Breast epithelium (tissue), 4 donors: ENCODE measurements around the gene CSN3. TPM values are rescaled to one million over a fixed set of nuclear protein-coding genes. Genes with fewer than 3 reads are reported as not detected.
"Not testable (repeated sequence)": the region's sequence is repeated elsewhere in the genome, so short reads cannot be mapped to it uniquely, and the experiment has no call there.

Experiments used
- DNase-seq, 2 donors: peaks; one replicate each; pipeline ENCODE4 v3.0.0-alpha.2; 2019; ENCODE audit warnings: low spot score in 2 of 2
- H3K27ac ChIP-seq, 2 donors: fragments of 200-600 bp; sonication (generic) in 1 of 2; one replicate each; pipeline ENCODE4 v1.5.1; 2016 to 2019; ENCODE audit warnings: mild to moderate bottlenecking in 1 of 2
- H3K27me3 ChIP-seq, 2 donors: fragments of 200-600 bp; sonication (generic) in 1 of 2; one replicate each; pipeline versions ENCODE4 v1.5.1 to v1.6.0; 2017 to 2019; ENCODE audit warnings: control low read depth in 1 of 2, mild to moderate bottlenecking in 1 of 2
- H3K36me3 ChIP-seq: fragments of 200-600 bp; one replicate; pipeline ENCODE4 v1.5.1; 2019
- H3K4me1 ChIP-seq, 2 donors: fragments of 200-600 bp; sonication (generic); one replicate each; pipeline ENCODE4 v1.5.1; 2016 to 2019; ENCODE audit warnings: control low read depth in 1 of 2
- H3K4me3 ChIP-seq, 3 donors: fragments of 200-600 bp; sonication (generic); 1 replicate in 2 of 3; 2 replicates in 1 of 3; pipeline ENCODE4 v1.5.1; 2016 to 2019; ENCODE audit warnings: mild to moderate bottlenecking in 3 of 3, moderate library complexity in 2 of 3
- H3K9me3 ChIP-seq, 2 donors: fragments of 200-600 bp; sonication (generic) in 1 of 2; one replicate each; pipeline ENCODE4 v1.5.1; 2016 to 2019; ENCODE audit warnings: control low read depth in 1 of 2
- POLR2A ChIP-seq: fragments of 450-650 bp; IDR thresholded peaks from one replicate; pipeline ENCODE4 v1.6.1; 2016; ENCODE audit warnings: antibody characterized with exemption, mild to moderate bottlenecking, moderate library complexity
- POLR2AphosphoS5 ChIP-seq, 3 donors: sonication (generic); formaldehyde crosslinking; IDR thresholded peaks; one replicate each; pipeline ENCODE4 v1.6.1; 2017; ENCODE audit warnings: antibody characterized with exemption in 3 of 3
- intact Hi-C: fragments of 100-400 bp; cut with DNase I; formaldehyde crosslinking; loops from one replicate; pipeline ENCODE4 v1.15.1; 2023; ENCODE audit warnings: low total_unique reads
- total RNA-seq, 3 donors: library from RNA; depleted of rRNA; stranded (reverse); fragments of >200 nt; gene quantifications; one replicate each; pipeline ENCODE4 v1.1.0, GENCODE V29; 2016
- TF ChIP-seq, protein P1 (sequence below), 3 donors: fragments of 450-650 bp; IDR thresholded peaks; one replicate each; pipeline ENCODE4 v1.5.1; 2016 to 2017; ENCODE audit warnings: antibody characterized with exemption in 3 of 3, mild to moderate bottlenecking in 3 of 3, moderate library complexity in 3 of 3

Gene CSN3
- total RNA-seq, 3 donors from 2014 or later, result 0.66 to 4.1 TPM; not detected in 1

- H3K4me1 ChIP-seq, DNase-seq, H3K36me3 ChIP-seq, H3K27ac ChIP-seq, intact Hi-C loops, H3K4me3 ChIP-seq, H3K27me3 ChIP-seq, H3K9me3 ChIP-seq: not testable (repeated sequence)
These were observed 21.0 kb upstream of the CSN3 start for GRCh38 chr4:70221389-70221788.

DNA sequence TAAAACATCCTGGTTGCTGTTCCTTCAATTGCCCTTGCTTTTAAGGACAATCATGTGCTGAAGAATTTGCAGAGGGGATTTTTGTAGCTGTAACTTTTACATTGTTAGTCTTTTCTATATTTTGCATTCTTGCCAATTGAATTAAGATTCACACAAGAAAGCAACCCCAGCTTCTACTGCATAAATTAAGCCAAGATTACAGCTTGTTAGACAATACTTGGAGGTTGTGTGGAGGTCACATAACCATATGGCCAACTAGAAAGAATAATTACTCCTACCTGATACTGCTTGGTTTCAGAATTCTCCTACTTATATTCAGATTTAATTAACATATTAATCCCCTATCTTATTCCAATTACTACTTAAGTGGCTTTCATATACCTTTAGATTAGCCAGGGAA, 20.6 kb upstream of the CSN3 start:
- H3K9me3 ChIP-seq, H3K27ac ChIP-seq, DNase-seq, H3K27me3 ChIP-seq, H3K4me3 ChIP-seq, intact Hi-C loops, H3K36me3 ChIP-seq, H3K4me1 ChIP-seq: not testable (repeated sequence)

- intact Hi-C loops, result no loop called here
- no peak for DNase-seq
- TF ChIP-seq POLR2AphosphoS5 (IDR thresholded peaks at IDR 0.05) (no peak), POLR2A (no peak)
- TF ChIP-seq, protein P1, sequence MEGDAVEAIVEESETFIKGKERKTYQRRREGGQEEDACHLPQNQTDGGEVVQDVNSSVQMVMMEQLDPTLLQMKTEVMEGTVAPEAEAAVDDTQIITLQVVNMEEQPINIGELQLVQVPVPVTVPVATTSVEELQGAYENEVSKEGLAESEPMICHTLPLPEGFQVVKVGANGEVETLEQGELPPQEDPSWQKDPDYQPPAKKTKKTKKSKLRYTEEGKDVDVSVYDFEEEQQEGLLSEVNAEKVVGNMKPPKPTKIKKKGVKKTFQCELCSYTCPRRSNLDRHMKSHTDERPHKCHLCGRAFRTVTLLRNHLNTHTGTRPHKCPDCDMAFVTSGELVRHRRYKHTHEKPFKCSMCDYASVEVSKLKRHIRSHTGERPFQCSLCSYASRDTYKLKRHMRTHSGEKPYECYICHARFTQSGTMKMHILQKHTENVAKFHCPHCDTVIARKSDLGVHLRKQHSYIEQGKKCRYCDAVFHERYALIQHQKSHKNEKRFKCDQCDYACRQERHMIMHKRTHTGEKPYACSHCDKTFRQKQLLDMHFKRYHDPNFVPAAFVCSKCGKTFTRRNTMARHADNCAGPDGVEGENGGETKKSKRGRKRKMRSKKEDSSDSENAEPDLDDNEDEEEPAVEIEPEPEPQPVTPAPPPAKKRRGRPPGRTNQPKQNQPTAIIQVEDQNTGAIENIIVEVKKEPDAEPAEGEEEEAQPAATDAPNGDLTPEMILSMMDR (IDR thresholded peaks at IDR 0.05), result no peak
These were observed 16.6 kb upstream of the CSN3 start, which contains the start of gene FDCSP for GRCh38 chr4:70225824-70226223. Gene FDCSP, plus strand, starts transcription at chr4:70226124. Its CDS starts 5,071 bp downstream, at chr4:70231195.

DNA sequence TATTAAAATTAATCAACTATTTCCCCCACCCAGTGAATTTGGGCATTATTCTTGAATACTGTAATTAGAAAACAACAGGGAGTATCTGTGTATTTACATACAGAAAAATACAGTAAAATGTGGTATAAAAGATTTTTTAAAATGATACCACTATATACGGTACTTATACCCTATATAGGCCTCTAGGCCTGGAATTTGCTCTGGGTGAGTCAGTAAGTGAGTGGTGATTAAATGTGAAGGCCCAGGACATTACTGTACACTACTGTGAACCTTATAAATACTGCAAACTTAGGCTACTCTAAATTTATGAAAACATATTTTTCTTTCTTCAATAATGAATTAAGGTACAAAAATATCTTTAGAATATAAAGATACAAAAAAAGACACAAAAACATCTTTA, 6.3 kb upstream of the CSN3 start:
- no peaks in the 10 kb centered on the region for H3K27me3 ChIP-seq
- no peak overlapping the region for H3K4me3 ChIP-seq
- intact Hi-C loops, result no loop called here
- H3K4me1 ChIP-seq, result no peaks in the 10 kb centered on the region
- no peak for DNase-seq
- no peaks in the 10 kb centered on the region for H3K36me3 ChIP-seq
- no peaks in the 10 kb centered on the region for H3K9me3 ChIP-seq
- H3K27ac ChIP-seq, result no peak overlapping the region
- TF ChIP-seq POLR2AphosphoS5 (IDR thresholded peaks at IDR 0.05), result no peak
- TF ChIP-seq, protein P1 (IDR thresholded peaks at IDR 0.05), result no peak
- no peak for TF ChIP-seq POLR2A

More at GRCh38 chr4:70225824-70226223, 16.6 kb upstream of the CSN3 start, which contains the start of gene FDCSP:
- Histone ChIP-seq H3K27ac (no peak within 1 kb of the TSS), H3K27me3 (no peaks in the 10 kb centered on the region), H3K36me3 (no peaks in the 10 kb centered on the region), H3K4me1 (no peaks in the 10 kb centered on the region), H3K4me3 (no peak within 1 kb of the TSS), H3K9me3 (no peaks in the 10 kb centered on the region)

GRCh38 chr4:70239131-70239883, 3.1 kb upstream of the CSN3 start:
- H3K4me1 ChIP-seq, result no peaks in the 10 kb centered on the region
- no peak for TF ChIP-seq POLR2A
- no peak for TF ChIP-seq POLR2AphosphoS5 (IDR thresholded peaks at IDR 0.05)
- TF ChIP-seq, protein P1 (IDR thresholded peaks at IDR 0.05), result no peak
- H3K9me3 ChIP-seq, result no peaks in the 10 kb centered on the region
- no peak overlapping the region for H3K4me3 ChIP-seq
- H3K27ac ChIP-seq, result no peak overlapping the region
- no peaks in the 10 kb centered on the region for H3K36me3 ChIP-seq
- H3K27me3 ChIP-seq, result no peaks in the 10 kb centered on the region
- DNase-seq, result no peak
- intact Hi-C loops, result no loop called here

GRCh38 chr4:70239884-70240591, 2.4 kb upstream of the CSN3 start:
- Histone ChIP-seq H3K36me3 (no peaks in the 10 kb centered on the region), H3K4me1 (no peaks in the 10 kb centered on the region), H3K9me3 (no peaks in the 10 kb centered on the region), H3K27me3 (no peaks in the 10 kb centered on the region), H3K4me3 (no peak overlapping the region), H3K27ac (no peak overlapping the region)
- intact Hi-C loops, result no loop called here
- DNase-seq, result no peak
- no peak for TF ChIP-seq POLR2A
- no peak for TF ChIP-seq POLR2AphosphoS5 (IDR thresholded peaks at IDR 0.05)
- TF ChIP-seq, protein P1 (IDR thresholded peaks at IDR 0.05), result no peak
